GM19240 (cell line): Measurements from ENCODE around the gene SLC37A2.

Experiments used
- DNase-seq: peaks from one replicate; pipeline ENCODE4 v3.0.0; 2011; ENCODE audit warnings: low spot score; ENCODE audit not compliant: insufficient read length

The SLC37A2 gene

GRCh38 chr11:125108469-125108868 lies 45.4 kb downstream of the SLC37A2 start:
- no peak for DNase-seq

- no peak for DNase-seq
Measured at GRCh38 chr11:125110506-125110905, 47.4 kb downstream of the SLC37A2 start.

- DNase-seq: no peak
Measured at GRCh38 chr11:125111001-125111342, 47.9 kb downstream of the SLC37A2 start.

GRCh38 chr11:125111343-125112207 lies 48.5 kb downstream of the SLC37A2 start, which contains the start of gene TMEM218:
Gene TMEM218, minus strand, starts transcription at chr11:125111626. Its CDS starts 9,385 bp downstream, at chr11:125102241.
- DNase-seq: peak; percentile 92

GRCh38 chr11:125112208-125112604 lies 49.1 kb downstream of the SLC37A2 start:
- no peak for DNase-seq

GRCh38 chr11:125114518-125114917 lies 51.4 kb downstream of the SLC37A2 start:
- DNase-seq: no peak

GRCh38 chr11:125117429-125117828 lies 54.3 kb downstream of the SLC37A2 start:
- DNase-seq: no peak

- no peak for DNase-seq
Measured at GRCh38 chr11:125123194-125123946, 60.3 kb downstream of the SLC37A2 start.

- DNase-seq: peak; percentile 20
Measured at GRCh38 chr11:125123947-125124617, 61.0 kb downstream of the SLC37A2 start.

- DNase-seq: no peak
Measured at GRCh38 chr11:125124618-125124992, 61.5 kb downstream of the SLC37A2 start.

- DNase-seq: no peak
Measured at GRCh38 chr11:125128450-125128849, 65.3 kb downstream of the SLC37A2 start.

GRCh38 chr11:125129316-125129993 lies 66.3 kb downstream of the SLC37A2 start:
- DNase-seq: no peak

GRCh38 chr11:125132071-125132470 lies 69.0 kb downstream of the SLC37A2 start:
- no peak for DNase-seq

GRCh38 chr11:125132596-125132995 lies 69.5 kb downstream of the SLC37A2 start:
- no peak for DNase-seq

- no peak for DNase-seq
Measured at GRCh38 chr11:125136001-125136400, 72.9 kb downstream of the SLC37A2 start.

- no peak for DNase-seq
Measured at GRCh38 chr11:125138966-125139365, 75.9 kb downstream of the SLC37A2 start.

GRCh38 chr11:125139778-125140177 lies 76.7 kb downstream of the SLC37A2 start:
- DNase-seq: no peak
